K562 (cell line): ENCODE measurements around the gene KCTD19. TPM values are rescaled to one million over a fixed set of nuclear protein-coding genes. Genes with fewer than 3 reads are reported as not detected.

Experiments
- ATAC-seq: fragments of 200-7000 bp; cut with Tn5 transposase; 3 replicates; pipeline ENCODE4 v1.9.1; 2020; ENCODE audit warnings: moderate library complexity
- BruUV-seq: library from RNA; stranded (reverse); fragments of 400-500 nt; replicated peaks from 2 replicates; lab custom pipeline; 2021; lab: Mats Ljungman, UMichigan
- CTCF ChIA-PET: fragments of 300-600 bp; formaldehyde crosslinking; extraction: SDS; loops from one replicate; lab custom pipeline; 2021; ENCODE audit warnings: low intra/inter-chr PET ratio; lab: Yijun Ruan, JAX
- POLR2A ChIA-PET: fragments of 300-600, 350-650 bp; sonication (Branson Sonifier 250); formaldehyde crosslinking; extraction: SDS; loops from one replicate; lab custom pipeline; 2021; ENCODE audit warnings: antibody characterized with exemption, inconsistent platforms; lab: Yijun Ruan, JAX
- DNase-seq, 4 experiments: peaks; one replicate each; pipeline versions ENCODE4 v3.0.0 to v3.0.0-alpha.2; 2011 to 2018; ENCODE audit warnings: low spot score in 3 of 4, mixed read lengths in 3 of 4; ENCODE audit errors: extremely low read depth in 1 of 4
- FAIRE-seq: peaks from 2 replicates; lab custom pipeline; 2011; peaks lifted over from hg19 to GRCh38; lab: Jason Lieb, UNC
- H2AFZ ChIP-seq: 2 replicates; pipeline ENCODE4 v1.6.0; 2011; ENCODE audit warnings: low read depth, low read length, control low read depth, inconsistent platforms
- H3K27ac ChIP-seq: fragments of 200-600 bp; 3 replicates; pipeline ENCODE4 v1.8.0; 2011; ENCODE audit warnings: low read depth, mild to moderate bottlenecking, control low read depth, inconsistent platforms, low read length, moderate library complexity, mixed read lengths; ENCODE audit errors: extremely low read depth
- H3K27me3 ChIP-seq, 2 experiments: fragments of 300-600 bp in 1 of 2; 2 replicates in 1 of 2; 3 replicates in 1 of 2; pipeline versions ENCODE4 v1.6.0 to v1.8.0; 2011; ENCODE audit warnings: inconsistent platforms in 2 of 2, low read length in 2 of 2, mild to moderate bottlenecking in 1 of 2, mixed read lengths in 1 of 2, moderate library complexity in 1 of 2; ENCODE audit not compliant: control insufficient read depth in 2 of 2, insufficient read depth in 2 of 2
- H3K36me3 ChIP-seq: fragments of 300-600 bp; 3 replicates; pipeline ENCODE4 v1.8.0; 2011; ENCODE audit warnings: mild to moderate bottlenecking, low read length, inconsistent platforms; ENCODE audit not compliant: control insufficient read depth, insufficient read depth
- H3K4me1 ChIP-seq, 2 experiments: fragments of 200-600 bp in 1 of 2; replicated peaks in 1 of 2; 2 replicates in 1 of 2; 3 replicates in 1 of 2; pipeline versions ENCODE4 v1.5.1 to v1.8.0; 2011; ENCODE audit warnings: inconsistent platforms in 2 of 2, low read length in 2 of 2, mild to moderate bottlenecking in 1 of 2, mixed read lengths in 1 of 2, moderate library complexity in 1 of 2; ENCODE audit not compliant: control insufficient read depth in 2 of 2, insufficient read depth in 2 of 2
- H3K4me2 ChIP-seq: 2 replicates; pipeline ENCODE4 v1.6.1; 2011; ENCODE audit warnings: low read length, control low read depth, inconsistent platforms, mixed read lengths; ENCODE audit not compliant: insufficient read depth
- H3K4me3 ChIP-seq: fragments of 200-600 bp; sonication (generic), shearing (Covaris generic); 2 replicates; pipeline ENCODE4 v1.5.1; 2016; ENCODE audit warnings: control low read depth, inconsistent platforms
- H3K79me2 ChIP-seq: fragments of 200-600 bp; 3 replicates; pipeline ENCODE4 v1.8.0; 2011; ENCODE audit warnings: low read length, inconsistent platforms; ENCODE audit not compliant: control insufficient read depth, insufficient read depth
- H3K9ac ChIP-seq, 2 experiments: 2 replicates each; pipeline versions ENCODE4 v1.6.0 to v1.6.1; 2011; ENCODE audit warnings: low read depth in 2 of 2, low read length in 2 of 2, control low read depth in 1 of 2, inconsistent platforms in 1 of 2, mild to moderate bottlenecking in 1 of 2, mixed read lengths in 1 of 2; ENCODE audit not compliant: insufficient read depth in 1 of 2
- H3K9me1 ChIP-seq: one replicate; pipeline ENCODE4 v1.6.0; 2011; ENCODE audit warnings: inconsistent platforms, mild to moderate bottlenecking, low read length, moderate library complexity; ENCODE audit not compliant: control insufficient read depth, insufficient read depth
- H3K9me3 ChIP-seq: replicated peaks from 2 replicates; pipeline ENCODE4 v1.5.1; 2011; ENCODE audit warnings: low read depth, low read length, inconsistent platforms; ENCODE audit not compliant: control insufficient read depth, insufficient read depth
- H4K20me1 ChIP-seq: replicated peaks from 2 replicates; pipeline ENCODE4 v1.6.1; 2011; ENCODE audit warnings: low read length, inconsistent platforms, mixed read lengths; ENCODE audit not compliant: control insufficient read depth, insufficient read depth
- BMI1 ChIP-seq: fragments of 150-350 bp; IDR thresholded peaks from 2 replicates; pipeline ENCODE4 v1.6.1; 2014; ENCODE audit warnings: low read length
- ERF ChIP-seq: fragments of 450-650 bp; formaldehyde crosslinking; IDR thresholded peaks from 2 replicates; pipeline ENCODE4 v1.4.0; 2020; ENCODE audit warnings: mild to moderate bottlenecking, mixed read lengths
- ESRRB ChIP-seq: fragments of 250-450 bp; sonication (Bioruptor Pico); IDR thresholded peaks from 2 replicates; pipeline ENCODE4 v1.5.0; 2020; ENCODE audit warnings: mild to moderate bottlenecking, moderate library complexity, borderline replicate concordance
- MAFF ChIP-seq: IDR thresholded peaks from 2 replicates; pipeline ENCODE4 v1.6.1; 2012; ENCODE audit warnings: low read length, improper control_type of control experiment
- MXI1 ChIP-seq: IDR thresholded peaks from 2 replicates; pipeline ENCODE4 v1.6.1; 2011; ENCODE audit warnings: low read depth, mild to moderate bottlenecking, improper control_type of control experiment, low read length
- TSC22D4 ChIP-seq: fragments of 450-650 bp; IDR thresholded peaks from 2 replicates; pipeline ENCODE4 v1.6.1; 2016; ENCODE audit warnings: missing genetic modification characterization, missing biosample characterization, control low read depth
- ZNF146 ChIP-seq: IDR thresholded peaks from one replicate; pipeline ENCODE4 v1.6.1; 2018; ENCODE audit warnings: missing compliant biosample characterization; ENCODE audit not compliant: unreplicated experiment
- ZNF584 ChIP-seq: fragments of 200-800 bp; sonication (Bioruptor generic); IDR thresholded peaks from 2 replicates; pipeline ENCODE4 v1.6.1; 2016; ENCODE audit warnings: low read depth, mild to moderate bottlenecking, missing genetic modification characterization, missing compliant biosample characterization
- ZZZ3 ChIP-seq: fragments of 450-650 bp; IDR thresholded peaks from 2 replicates; pipeline ENCODE4 v1.6.1; 2016; ENCODE audit warnings: antibody characterized with exemption, mild to moderate bottlenecking, moderate library complexity
- WGBS: fragments of 100-300 bp; shearing (Covaris generic); methylation state at CpG from one replicate; pipeline ENCODE4 v1.1.6; 2016; ENCODE audit warnings: low coverage, mixed read lengths; ENCODE audit not compliant: insufficient coverage; ENCODE audit errors: missing lambda C conversion rate; 5-methylcytosine and 5-hydroxymethylcytosine counted together
- in situ Hi-C: fragments of 300-500 bp; cut with MboI; formaldehyde crosslinking; loops from 4 replicates; pipeline ENCODE4 v1.15.0; 2018; ENCODE audit warnings: inconsistent platforms, mixed read lengths
- intact Hi-C: fragments of 100-400 bp; cut with micrococcal nuclease; formaldehyde crosslinking; loops from 2 replicates; pipeline ENCODE4 v1.14.2; 2022
- polyA plus RNA-seq, 8 experiments: library from polyadenylated mRNA; depleted of rRNA in 4 of 8; stranded (reverse) in 5 of 8; unstranded in 3 of 8; fragments of >200 nt; fragmentation: Nextera tagmentation in 2 of 8; fragmentation: Illumina TruSeq in 1 of 8; extraction: Ambion mirVana in 2 of 8; extraction: Trizol in 1 of 8; gene quantifications; 2 replicates each; pipeline versions ENCODE4 v1.2.1 to v1.2.3, GENCODE V29; 2011 to 2014; ENCODE audit warnings: inconsistent platforms in 1 of 8, missing spikeins in 1 of 8
- total RNA-seq, 7 experiments: library from RNA; depleted of rRNA in 6 of 7; stranded (reverse); fragments of >200 nt in 6 of 7; fragmentation: Illumina TruSeq in 2 of 7; extraction: Trizol in 2 of 7; gene quantifications; 2 replicates each; pipeline versions ENCODE4 v1.2.1 to v1.2.3, GENCODE V29; 2011 to 2021; ENCODE audit warnings: low replicate concordance in 1 of 7
- TF ChIP-seq, protein P1 (sequence below): fragments of 450-650 bp; formaldehyde crosslinking; IDR thresholded peaks from 2 replicates; pipeline ENCODE4 v1.4.0; 2022; ENCODE audit warnings: missing genetic modification characterization
- TF ChIP-seq, protein P2 (sequence below): sonication (generic); formaldehyde crosslinking; IDR thresholded peaks from 2 replicates; pipeline ENCODE4 v1.8.0; 2022; ENCODE audit warnings: missing genetic modification reagents, mild to moderate bottlenecking, borderline replicate concordance
- TF ChIP-seq, protein P3 (sequence below), 2 experiments: fragments of 200-800 bp in 1 of 2; sonication (Bioruptor generic) in 1 of 2; sonication (generic) in 1 of 2; formaldehyde crosslinking in 1 of 2; IDR thresholded peaks in 1 of 2; conservative IDR thresholded peaks in 1 of 2; 2 replicates each; pipeline versions ENCODE4 v1.5.0 to v1.6.1; 2016 to 2020; ENCODE audit warnings: missing compliant biosample characterization in 1 of 2, missing genetic modification characterization in 1 of 2, missing genetic modification reagents in 1 of 2
- TF ChIP-seq, protein P4 (sequence below): fragments of 450-650 bp; IDR thresholded peaks from 2 replicates; pipeline ENCODE4 v1.7.0; 2016; ENCODE audit warnings: borderline replicate concordance
- TF ChIP-seq, protein P5 (sequence below): fragments of 450-650 bp; IDR thresholded peaks from 2 replicates; pipeline ENCODE4 v1.6.1; 2016; ENCODE audit warnings: missing biosample characterization, missing genetic modification characterization

KCTD19 gene
- total and polyA plus RNA-seq, 9 of the 15 experiments (the other 6 are each of a cell fraction or from before 2014, with no cell fraction given) = 0.03 to 0.91 (median 0.22) TPM; not detected in 2

DNA sequence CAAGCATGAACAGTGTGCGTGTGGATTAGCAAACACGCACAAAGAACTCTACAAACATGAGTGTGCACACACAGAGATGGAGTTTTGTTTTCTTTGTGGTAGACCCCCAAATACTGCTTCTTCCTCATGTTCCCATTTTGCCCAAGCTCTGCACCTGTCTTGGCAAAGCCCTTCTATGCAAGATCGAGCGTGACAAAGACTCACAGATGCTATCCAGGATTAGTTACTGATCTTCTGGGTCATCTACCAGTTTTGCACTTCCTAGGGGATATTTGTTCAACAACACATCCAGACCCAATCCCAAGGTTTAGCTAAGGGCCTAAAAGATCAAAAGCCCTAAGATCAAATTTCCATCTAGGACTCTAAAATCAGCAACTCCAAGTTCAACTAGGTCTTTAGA lies 16.1 kb upstream of the KCTD19 start:
- no peaks in the 10 kb centered on the region for H3K4me1 ChIP-seq
- TF ChIP-seq, protein P1, sequence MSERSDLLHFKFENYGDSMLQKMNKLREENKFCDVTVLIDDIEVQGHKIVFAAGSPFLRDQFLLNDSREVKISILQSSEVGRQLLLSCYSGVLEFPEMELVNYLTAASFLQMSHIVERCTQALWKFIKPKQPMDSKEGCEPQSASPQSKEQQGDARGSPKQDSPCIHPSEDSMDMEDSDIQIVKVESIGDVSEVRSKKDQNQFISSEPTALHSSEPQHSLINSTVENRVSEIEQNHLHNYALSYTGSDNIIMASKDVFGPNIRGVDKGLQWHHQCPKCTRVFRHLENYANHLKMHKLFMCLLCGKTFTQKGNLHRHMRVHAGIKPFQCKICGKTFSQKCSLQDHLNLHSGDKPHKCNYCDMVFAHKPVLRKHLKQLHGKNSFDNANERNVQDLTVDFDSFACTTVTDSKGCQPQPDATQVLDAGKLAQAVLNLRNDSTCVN (CRISPR knock-in tag) = no peak
- TF ChIP-seq ZNF146 (no peak), ZNF584 (CRISPR knock-in tag) (no peak), MAFF (no peak), ESRRB (CRISPR knock-in tag) (no peak), MXI1 (no peak), ZZZ3 (no peak), BMI1 (no peak), TSC22D4 (tag) (no peak), ERF (no peak)
- TF ChIP-seq, protein P2, sequence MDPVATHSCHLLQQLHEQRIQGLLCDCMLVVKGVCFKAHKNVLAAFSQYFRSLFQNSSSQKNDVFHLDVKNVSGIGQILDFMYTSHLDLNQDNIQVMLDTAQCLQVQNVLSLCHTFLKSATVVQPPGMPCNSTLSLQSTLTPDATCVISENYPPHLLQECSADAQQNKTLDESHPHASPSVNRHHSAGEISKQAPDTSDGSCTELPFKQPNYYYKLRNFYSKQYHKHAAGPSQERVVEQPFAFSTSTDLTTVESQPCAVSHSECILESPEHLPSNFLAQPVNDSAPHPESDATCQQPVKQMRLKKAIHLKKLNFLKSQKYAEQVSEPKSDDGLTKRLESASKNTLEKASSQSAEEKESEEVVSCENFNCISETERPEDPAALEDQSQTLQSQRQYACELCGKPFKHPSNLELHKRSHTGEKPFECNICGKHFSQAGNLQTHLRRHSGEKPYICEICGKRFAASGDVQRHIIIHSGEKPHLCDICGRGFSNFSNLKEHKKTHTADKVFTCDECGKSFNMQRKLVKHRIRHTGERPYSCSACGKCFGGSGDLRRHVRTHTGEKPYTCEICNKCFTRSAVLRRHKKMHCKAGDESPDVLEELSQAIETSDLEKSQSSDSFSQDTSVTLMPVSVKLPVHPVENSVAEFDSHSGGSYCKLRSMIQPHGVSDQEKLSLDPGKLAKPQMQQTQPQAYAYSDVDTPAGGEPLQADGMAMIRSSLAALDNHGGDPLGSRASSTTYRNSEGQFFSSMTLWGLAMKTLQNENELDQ (CRISPR knock-in tag) = no peak
- TF ChIP-seq, protein P3, sequence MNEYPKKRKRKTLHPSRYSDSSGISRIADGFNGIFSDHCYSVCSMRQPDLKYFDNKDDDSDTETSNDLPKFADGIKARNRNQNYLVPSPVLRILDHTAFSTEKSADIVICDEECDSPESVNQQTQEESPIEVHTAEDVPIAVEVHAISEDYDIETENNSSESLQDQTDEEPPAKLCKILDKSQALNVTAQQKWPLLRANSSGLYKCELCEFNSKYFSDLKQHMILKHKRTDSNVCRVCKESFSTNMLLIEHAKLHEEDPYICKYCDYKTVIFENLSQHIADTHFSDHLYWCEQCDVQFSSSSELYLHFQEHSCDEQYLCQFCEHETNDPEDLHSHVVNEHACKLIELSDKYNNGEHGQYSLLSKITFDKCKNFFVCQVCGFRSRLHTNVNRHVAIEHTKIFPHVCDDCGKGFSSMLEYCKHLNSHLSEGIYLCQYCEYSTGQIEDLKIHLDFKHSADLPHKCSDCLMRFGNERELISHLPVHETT (CRISPR knock-in tag; conservative IDR thresholded peaks at IDR 0.05 in 1 of 2, IDR thresholded peaks at IDR 0.05 in 1 of 2) = no peak
- TF ChIP-seq, protein P4, sequence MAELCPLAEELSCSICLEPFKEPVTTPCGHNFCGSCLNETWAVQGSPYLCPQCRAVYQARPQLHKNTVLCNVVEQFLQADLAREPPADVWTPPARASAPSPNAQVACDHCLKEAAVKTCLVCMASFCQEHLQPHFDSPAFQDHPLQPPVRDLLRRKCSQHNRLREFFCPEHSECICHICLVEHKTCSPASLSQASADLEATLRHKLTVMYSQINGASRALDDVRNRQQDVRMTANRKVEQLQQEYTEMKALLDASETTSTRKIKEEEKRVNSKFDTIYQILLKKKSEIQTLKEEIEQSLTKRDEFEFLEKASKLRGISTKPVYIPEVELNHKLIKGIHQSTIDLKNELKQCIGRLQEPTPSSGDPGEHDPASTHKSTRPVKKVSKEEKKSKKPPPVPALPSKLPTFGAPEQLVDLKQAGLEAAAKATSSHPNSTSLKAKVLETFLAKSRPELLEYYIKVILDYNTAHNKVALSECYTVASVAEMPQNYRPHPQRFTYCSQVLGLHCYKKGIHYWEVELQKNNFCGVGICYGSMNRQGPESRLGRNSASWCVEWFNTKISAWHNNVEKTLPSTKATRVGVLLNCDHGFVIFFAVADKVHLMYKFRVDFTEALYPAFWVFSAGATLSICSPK = no peak
- TF ChIP-seq, protein P5, sequence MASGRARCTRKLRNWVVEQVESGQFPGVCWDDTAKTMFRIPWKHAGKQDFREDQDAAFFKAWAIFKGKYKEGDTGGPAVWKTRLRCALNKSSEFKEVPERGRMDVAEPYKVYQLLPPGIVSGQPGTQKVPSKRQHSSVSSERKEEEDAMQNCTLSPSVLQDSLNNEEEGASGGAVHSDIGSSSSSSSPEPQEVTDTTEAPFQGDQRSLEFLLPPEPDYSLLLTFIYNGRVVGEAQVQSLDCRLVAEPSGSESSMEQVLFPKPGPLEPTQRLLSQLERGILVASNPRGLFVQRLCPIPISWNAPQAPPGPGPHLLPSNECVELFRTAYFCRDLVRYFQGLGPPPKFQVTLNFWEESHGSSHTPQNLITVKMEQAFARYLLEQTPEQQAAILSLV (tag) = no peak

More for the DNA sequence above, 16.1 kb upstream of the KCTD19 start:
- Histone ChIP-seq H3K9me1 (no peaks in the 10 kb centered on the region), H4K20me1 (no peaks in the 10 kb centered on the region), H3K36me3 (no peaks in the 10 kb centered on the region), H3K27ac (no peak overlapping the region), H3K27me3 (0 out of 5 replicates have a peak, but pooled peaks cover 0 to 2% of the 10 kb centered on the region in 2 experiments), H3K4me3 (no peak overlapping the region), H3K4me2 (no peak overlapping the region), H3K9me3 (no peaks in the 10 kb centered on the region), H3K9ac (no peak overlapping the region), H3K79me2 (no peaks in the 10 kb centered on the region), H2AFZ (no peak overlapping the region)
- DNase-seq (no peak), ATAC-seq (no peak), FAIRE-seq (no peak)
- CTCF ChIA-PET = no interaction called here
- intact Hi-C loops = loop anchor here (10.0 kb wide), 1 partner anchor 52 kb away; the partner anchor contains the start of gene TPPP3
- BruUV-seq = no TSS peak
- in situ Hi-C loops = loop anchor here (5.0 kb wide), 1 partner anchor 90 kb away; no protein-coding TSS in a partner anchor
- 3% methylated on average over 4 of the region's 4 CpGs for WGBS
- POLR2A ChIA-PET = interaction anchor here (0.6 to 0.8 kb wide), 2 partner anchors 22 to 120 kb away, joined by 3 to 4 read pairs; no protein-coding TSS in a partner anchor
